ENCODE data around the gene KCNJ11.

KCNJ11 gene

GRCh38 chr11:17388609-17389210 lies at the start of gene KCNJ11:
Gene KCNJ11, minus strand, starts transcription at chr11:17388659. Its CDS starts 568 bp downstream, at chr11:17388091.
- H3K4me3 ChIP-seq (ENCODE audit: low read depth, low read length), result peak within 1 kb of the TSS; percentile 49
- no peak for TF ChIP-seq CTCF (IDR thresholded peaks at IDR 0.05; ENCODE audit: low read depth, low read length)

DNA sequence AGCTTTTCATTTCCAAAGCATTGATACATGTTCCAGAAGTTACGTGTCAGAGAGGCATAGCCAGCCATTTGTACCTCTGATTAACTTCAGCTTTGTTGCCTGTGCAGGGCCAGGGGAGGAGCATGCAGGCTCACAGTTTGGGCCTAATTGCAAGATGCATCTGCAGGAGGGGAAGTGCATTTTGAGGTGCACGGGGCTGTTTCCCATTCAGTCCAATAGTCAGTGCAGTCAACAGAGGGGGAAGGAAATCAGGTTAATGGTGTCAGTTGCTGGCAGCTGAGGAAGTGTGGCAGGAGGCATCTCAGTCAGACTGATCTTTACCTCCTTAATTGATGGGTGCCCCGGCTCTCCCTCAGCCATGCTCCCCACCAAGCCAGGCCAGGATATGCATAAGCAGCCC lies 48.9 kb upstream of the KCNJ11 start:
- no peak for TF ChIP-seq CTCF (IDR thresholded peaks at IDR 0.05; ENCODE audit: low read depth, low read length)
- no peak overlapping the region for H3K4me3 ChIP-seq (ENCODE audit: low read depth, low read length)

DNA sequence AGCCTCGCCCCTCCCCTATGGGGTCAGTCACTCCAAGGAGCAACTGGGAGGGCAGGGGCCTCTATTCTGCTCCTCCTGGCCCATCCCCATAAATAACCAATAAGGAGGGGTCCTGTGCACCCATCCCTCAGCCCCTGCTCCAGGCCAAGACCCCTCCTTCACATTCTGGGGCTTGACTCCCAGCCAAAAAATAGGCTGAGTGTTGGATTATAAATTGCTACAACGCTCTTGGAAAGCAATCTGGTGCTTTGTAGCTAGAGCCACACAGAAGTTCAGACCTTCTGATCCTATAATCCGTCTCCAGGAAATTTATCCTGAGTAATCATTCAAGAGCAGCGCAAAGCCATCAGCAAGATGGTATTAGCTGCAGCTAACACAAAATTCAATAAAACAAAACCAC lies 45.6 kb upstream of the KCNJ11 start:
- no peak overlapping the region for H3K4me3 ChIP-seq (ENCODE audit: low read depth, low read length)
- no peak for TF ChIP-seq CTCF (IDR thresholded peaks at IDR 0.05; ENCODE audit: low read depth, low read length)

DNA sequence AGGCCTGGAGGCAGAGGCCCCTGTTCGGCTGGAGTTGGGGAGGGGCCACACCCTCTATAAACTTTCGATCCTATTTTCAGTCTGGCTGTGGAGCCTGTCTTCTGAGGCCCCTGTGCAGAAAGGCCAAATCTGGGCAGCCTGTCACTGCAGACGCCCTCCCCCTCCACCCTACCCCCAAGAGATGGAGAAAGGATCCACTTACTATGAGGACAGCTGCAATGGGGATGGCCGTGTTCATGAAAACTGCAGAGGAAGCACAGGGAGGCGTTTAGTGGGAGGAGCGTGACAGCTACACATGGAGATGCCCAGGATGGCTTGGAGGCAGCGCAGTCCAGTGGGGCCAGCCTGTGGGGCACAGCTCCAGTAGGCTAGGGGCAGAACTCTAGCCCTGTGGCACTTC lies 43.5 kb upstream of the KCNJ11 start:
- TF ChIP-seq CTCF (IDR thresholded peaks at IDR 0.05; ENCODE audit: low read depth, low read length), result no peak
- H3K4me3 ChIP-seq (ENCODE audit: low read depth, low read length), result no peak overlapping the region

GRCh38 chr11:17431139-17431538 lies 42.7 kb upstream of the KCNJ11 start:
- no peak overlapping the region for H3K4me3 ChIP-seq (ENCODE audit: low read depth, low read length)
- no peak for TF ChIP-seq CTCF (IDR thresholded peaks at IDR 0.05; ENCODE audit: low read depth, low read length)

GRCh38 chr11:17430616-17431015 lies 42.2 kb upstream of the KCNJ11 start:
- TF ChIP-seq CTCF (IDR thresholded peaks at IDR 0.05; ENCODE audit: low read depth, low read length), result no peak

GRCh38 chr11:17428925-17429324 lies 40.5 kb upstream of the KCNJ11 start:
- TF ChIP-seq CTCF (IDR thresholded peaks at IDR 0.05; ENCODE audit: low read depth, low read length), result no peak
- no peak overlapping the region for H3K4me3 ChIP-seq (ENCODE audit: low read depth, low read length)

More at GRCh38 chr11:17430616-17431015, 42.2 kb upstream of the KCNJ11 start:
- no peak overlapping the region for H3K4me3 ChIP-seq (ENCODE audit: low read depth, low read length)
